GM21423 (cell line): ENCODE measurements around the gene NUCKS1.
"Not testable (repeated sequence)": the region's sequence is repeated elsewhere in the genome, so short reads cannot be mapped to it uniquely, and the experiment has no call there.

Source experiments
- ATAC-seq: cut with Tn5 transposase; IDR thresholded peaks from one replicate; pipeline ENCODE4 v1.9.1; 2021; ENCODE audit warnings: mild to moderate bottlenecking, moderate library complexity; ENCODE audit not compliant: unreplicated experiment

Gene NUCKS1

DNA sequence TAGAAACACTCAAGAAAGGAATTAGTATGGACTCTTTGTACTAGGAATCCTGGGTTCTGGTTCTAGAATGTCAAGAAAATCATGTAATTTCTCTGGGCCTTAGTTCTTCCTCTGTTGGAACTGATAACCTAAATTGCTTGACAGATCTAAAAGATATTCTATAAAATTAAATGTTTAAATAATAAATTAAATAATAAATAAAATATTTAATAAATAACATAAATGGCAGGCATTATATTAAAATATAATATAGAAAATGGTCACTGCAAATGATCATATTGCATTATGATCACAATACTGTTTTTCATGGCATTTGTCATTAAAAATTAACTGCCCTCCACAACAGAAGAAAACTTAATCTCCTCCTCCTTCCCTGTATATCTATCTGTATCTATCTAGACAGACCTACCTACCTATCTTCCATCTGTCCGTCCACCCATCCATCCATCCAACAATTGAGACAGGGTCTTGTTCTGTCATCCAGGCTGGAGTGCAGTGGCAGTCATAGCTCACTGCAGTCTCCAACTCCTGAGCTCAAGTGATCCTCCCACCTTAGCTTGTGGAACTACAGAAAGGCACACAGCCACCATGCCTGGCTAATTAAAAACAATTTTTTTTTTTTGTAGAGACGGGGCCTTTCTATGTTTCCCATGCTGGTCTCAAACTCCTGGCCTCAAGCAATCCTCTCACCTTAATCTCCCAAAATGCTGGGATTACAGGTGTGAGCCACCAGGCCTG lies 16.4 kb downstream of the NUCKS1 start:
- ATAC-seq = no peak

DNA sequence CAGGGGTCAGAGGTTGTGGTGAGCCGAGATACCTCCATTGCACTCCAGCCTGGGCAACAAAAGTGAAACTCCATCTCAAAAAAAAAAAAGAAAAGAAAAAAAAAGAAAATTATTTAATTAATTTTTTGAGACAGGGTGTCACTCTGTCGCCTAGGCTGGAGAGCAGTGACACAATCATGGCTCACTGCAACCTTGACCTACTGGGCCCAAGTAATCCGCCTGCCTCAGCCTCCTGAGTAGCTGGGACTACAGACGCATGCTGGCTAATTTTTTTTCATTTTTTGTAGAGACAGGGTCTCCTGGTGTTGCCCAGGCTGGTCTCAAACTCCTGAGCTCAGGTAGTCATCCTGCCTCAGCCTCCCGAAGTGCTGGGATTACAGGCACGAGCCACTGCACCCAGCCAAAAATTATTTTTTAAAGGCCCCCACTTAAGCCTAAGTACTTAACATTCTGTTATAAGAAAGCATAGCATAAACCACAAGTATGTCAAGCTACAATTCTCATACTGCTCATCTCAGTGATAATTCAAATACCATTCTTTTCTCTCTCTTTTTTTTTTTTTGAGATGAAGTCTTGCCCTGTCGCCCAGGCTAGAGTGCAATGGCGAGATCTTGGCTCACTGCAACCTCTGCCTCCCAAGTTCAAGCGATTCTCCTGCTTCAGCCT lies 19.9 kb downstream of the NUCKS1 start:
- no peak for ATAC-seq

GRCh38 chr1:205726619-205727125 lies 23.3 kb downstream of the NUCKS1 start:
- ATAC-seq = no peak

DNA sequence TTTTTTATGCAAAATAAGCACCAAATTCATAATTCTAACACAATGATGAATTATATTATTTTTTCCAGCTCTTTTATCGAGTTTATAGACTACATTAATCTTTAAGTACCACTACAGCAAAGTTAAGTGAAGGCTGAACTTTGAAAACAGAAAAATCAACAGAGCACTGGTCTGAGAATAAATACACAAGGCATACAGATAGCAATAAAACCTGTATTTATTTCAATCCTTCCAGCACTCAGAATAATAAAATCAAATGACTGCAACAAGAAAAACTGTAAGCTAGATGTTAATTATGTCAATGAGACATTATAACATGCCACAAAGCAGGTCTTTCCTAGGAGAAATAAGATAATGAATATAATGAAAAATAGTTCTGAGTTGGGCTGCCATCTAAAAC lies 24.5 kb downstream of the NUCKS1 start:
- no peak for ATAC-seq

GRCh38 chr1:205720740-205721139 lies 29.2 kb downstream of the NUCKS1 start:
- not testable (repeated sequence) for ATAC-seq

DNA sequence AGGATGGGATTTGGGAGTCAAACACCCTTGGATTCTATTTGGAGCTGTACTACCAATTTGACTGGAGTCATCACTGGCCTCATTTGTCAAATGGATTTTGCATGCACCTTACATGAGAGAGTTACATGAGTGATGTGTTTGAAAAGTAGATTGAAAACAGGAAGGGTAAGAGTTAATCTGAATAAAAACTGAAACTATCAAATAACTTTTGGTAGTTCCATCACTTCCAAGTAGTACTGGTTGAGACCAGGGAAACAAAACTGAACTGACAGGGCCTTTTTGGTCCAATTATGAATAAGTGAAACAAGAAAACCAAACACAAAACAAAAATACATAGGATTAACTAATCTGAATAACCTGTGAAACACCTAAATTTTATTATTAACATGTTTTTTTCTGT lies 30.2 kb downstream of the NUCKS1 start:
- no peak for ATAC-seq

GRCh38 chr1:205719015-205719414 lies 31.0 kb downstream of the NUCKS1 start:
- no peak for ATAC-seq

- ATAC-seq = no peak
Measured at GRCh38 chr1:205716371-205717132, 33.4 kb downstream of the NUCKS1 start.

DNA sequence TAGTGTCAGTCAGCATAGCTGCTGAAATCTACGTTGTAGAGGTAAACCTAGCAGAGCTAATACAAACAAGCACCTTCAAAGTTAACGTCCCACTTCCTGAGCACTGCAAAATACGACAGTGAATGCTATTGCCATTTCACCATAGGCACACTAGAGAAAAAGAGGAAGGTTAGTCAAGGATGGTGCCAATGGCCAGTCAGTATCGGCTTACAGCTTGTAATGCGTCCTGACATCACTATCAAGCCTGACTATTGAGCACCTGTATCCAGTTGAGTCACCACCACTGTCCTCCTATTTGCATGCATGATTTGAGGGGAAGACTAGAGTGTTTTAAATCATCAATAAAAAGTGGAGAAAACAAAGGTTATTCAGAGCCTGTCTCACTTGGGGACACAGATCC lies 34.4 kb downstream of the NUCKS1 start:
- no peak for ATAC-seq

GRCh38 chr1:205714906-205715246 lies 35.1 kb downstream of the NUCKS1 start:
- ATAC-seq = no peak

DNA sequence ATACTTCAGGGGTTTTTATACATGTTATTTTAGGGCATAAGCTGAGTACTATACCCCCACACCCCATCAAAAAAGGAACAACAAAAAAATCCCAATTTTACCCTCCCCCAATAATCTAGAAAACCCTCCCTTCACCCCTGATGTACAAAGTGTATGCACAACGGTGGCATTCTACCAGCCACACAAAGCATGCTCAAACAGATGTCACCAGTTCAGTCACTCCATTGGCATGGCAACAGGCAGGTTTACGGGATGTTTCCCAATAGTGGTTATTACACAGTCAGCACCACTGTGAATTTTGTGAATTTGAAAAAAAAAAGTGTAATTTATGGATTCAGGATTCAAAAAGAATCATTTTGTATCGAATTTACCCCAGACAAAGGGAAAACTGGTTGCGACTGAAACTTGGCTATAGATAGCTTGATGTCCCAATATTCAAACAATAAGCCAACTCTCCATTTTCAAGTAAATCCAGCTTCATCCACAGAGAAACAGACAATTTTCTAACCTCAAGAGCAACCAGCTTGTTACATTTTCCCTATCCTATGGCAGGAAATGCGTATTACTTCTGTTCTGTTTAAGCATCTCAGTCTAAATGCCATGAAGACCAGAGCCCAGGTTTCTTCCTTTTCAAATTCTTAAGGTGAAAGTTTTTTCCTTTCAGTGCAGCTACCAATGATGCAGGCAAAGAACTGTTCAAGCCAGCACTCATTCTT lies 35.6 kb downstream of the NUCKS1 start:
- no peak for ATAC-seq

GRCh38 chr1:205711105-205712048 lies 38.6 kb downstream of the NUCKS1 start:
- ATAC-seq = no peak

DNA sequence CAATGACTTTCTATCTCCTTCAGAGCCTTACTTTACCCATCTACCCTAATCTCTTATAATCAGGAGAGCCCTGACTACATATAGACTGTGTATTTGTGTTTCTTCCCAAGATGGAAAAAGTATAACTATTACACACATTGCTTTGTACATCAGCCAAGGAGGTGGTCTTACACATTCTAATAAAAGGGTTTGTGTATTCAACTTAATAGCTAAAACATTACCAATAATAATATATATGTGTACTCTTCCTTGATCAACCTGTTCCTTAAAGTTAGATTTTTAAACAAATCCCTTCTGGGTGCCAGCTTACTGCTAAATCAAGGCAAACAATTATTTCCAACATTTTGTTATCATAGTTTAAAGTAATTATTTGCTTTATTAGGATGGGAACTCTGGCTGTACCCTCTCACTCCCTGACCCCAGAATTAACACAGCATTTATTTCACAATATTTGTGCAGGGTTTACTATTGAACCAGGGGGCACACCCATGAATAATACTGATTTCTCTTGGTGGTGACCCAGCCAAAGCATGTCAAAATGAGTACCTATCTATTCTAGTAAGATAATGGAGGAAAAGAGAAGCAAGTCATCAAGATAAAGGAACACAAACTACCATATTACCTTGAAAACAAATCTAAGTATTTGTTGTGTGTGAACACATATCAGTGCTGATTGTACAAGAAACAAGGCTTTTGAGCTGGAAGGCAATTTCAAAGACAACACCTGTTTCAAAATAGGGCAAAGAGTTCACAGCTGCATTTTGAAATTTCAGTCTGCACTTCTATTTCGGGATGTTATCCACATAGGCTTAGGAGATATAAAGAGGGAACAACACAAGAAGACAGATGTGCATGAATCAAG lies 39.5 kb downstream of the NUCKS1 start:
- no peak for ATAC-seq

- ATAC-seq = no peak
Measured at GRCh38 chr1:205709640-205710039, 40.3 kb downstream of the NUCKS1 start.

DNA sequence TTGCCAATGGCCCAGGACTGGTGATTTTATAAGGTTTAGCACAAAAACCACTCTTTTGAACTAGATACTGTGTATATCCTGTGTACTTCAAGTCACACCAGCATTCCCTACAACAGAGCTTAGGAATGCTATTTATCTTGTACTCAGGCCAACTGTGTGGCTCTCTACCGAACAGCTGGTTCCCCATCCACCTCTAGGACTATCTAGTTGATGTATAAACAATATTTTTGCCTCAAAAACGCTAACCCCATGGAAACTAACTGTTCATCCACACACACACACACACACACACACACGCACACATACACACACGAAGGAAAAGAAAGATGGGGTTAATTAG lies 41.0 kb downstream of the NUCKS1 start:
- ATAC-seq = no peak

DNA sequence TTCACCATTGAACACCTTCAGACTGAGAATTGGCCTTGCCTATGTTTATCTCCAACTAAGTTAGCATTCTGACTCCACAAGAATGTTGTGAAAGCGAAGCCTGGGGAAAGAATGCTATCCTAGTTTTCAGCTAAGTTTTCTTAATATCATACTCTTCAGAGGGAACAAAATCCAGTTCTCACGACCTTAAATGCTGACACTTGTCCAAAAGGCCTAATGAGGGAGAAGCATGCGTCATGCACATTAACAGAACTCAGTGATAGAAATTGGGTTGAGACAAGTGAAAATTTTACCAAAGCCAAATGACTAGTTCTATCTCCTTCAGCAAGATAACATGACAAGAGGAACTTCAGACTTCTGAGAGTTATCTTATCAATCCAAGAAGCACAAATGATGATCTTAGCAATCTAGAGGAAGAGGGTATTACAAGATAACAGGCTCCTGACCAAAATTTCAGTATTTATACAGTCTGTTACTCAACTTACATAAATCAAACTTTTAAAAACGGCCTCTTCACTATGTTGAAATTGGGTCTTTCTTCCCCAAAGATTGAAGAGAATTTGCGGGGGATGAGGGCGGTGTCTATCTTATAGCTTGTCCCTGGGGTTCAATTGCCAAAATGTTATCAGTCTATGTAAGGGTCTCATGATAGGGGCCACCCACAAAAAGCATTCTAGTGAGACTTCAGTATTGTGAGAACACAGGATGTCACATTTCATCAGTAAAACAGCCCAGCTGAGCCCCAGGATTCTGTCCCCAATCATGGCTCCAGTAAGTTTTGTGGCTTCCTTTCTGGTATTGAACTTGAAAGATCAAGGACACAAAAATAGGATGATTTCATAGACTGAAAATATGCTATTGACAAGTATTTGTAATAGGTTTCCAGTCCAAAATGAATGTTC lies 43.1 kb downstream of the NUCKS1 start:
- ATAC-seq = no peak

- ATAC-seq = no peak
Measured at GRCh38 chr1:205704903-205705302, 45.1 kb downstream of the NUCKS1 start.

GRCh38 chr1:205703072-205703471 lies 46.9 kb downstream of the NUCKS1 start:
- no peak for ATAC-seq
